Measurements from ENCODE around the gene ATP8A2.

The ATP8A2 gene

DNA sequence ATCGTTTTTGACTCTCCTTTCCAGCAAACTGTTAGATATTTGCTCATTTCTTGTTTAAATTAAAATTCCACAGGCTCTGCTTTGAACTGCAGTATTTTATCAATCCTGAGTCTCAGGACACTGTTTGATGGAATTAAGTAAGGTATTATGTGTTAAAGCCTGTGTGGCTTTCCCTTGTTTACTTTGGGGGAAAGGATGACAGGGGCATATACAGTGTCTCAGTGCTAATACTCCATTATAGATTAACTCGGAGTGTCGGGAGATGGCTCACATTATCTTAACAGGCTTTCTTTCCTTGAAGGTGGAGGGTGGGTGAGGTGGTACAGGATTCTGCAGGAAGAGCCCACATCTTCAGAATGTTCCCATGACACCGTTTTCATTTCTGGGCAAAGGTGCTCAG, 595.4 kb downstream of the ATP8A2 start:
- no peak for DNase-seq (ENCODE audit: low read depth)

GRCh38 chr13:25971047-25971446, 599.3 kb downstream of the ATP8A2 start:
- no peak for DNase-seq (ENCODE audit: low read depth)

DNA sequence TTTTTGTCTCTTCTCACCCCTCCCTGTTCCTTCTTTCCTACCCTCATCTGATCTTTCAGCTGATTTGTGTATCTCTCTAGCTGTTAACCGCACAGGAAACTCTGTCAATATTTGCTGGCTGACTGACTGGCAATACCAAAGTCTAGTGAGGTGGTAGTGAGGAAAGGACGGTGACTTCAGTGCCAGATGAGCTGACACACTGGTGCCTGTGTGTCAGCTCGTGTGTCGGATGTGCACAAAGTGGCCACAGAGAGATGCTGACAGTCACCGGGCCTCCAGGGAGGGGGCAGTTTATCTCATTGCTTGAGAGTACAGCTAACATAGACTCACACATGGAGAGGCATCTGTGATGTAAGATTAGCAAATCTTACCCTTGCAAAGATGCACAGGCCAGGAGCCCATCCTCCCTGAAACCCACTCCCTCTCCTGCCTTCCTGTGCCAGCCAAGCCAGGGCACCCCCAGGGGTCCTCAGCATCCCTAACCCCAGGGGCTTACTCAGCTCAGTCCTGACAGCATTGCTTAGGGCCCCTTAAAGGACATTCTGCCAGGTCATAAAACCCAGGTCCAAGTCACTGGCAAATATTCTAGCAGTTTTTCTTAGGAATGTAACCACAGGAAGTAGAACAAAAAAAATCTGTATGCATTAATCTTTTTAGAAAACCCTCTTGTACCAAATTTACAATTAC, 599.8 kb downstream of the ATP8A2 start:
- DNase-seq (ENCODE audit: low read depth): no peak

- no peak for DNase-seq (ENCODE audit: low read depth)
These were observed 601.3 kb downstream of the ATP8A2 start for GRCh38 chr13:25973085-25973484.

- no peak for DNase-seq (ENCODE audit: low read depth)
These were observed 601.8 kb downstream of the ATP8A2 start for GRCh38 chr13:25973576-25973975.

GRCh38 chr13:25977216-25977615, 605.4 kb downstream of the ATP8A2 start:
- DNase-seq (ENCODE audit: low read depth): no peak

DNA sequence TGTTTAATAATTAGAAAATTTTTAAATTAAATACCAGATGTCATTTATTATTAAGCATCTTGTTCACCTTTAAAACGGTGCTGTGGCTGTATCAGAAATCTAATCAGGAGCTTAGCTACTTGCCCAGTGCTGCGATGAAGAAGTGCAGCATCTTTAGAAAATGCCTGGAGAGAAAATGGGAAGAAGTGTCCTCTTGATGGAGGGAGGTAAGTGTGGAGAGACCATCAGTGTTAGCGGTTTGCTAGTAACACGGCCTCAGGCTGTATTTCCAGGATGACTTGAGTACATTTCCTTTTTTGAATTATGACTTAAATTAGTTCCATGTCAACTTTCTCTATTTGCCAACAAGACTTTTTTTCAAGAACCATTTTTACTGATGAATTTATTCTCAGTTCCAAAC, 605.9 kb downstream of the ATP8A2 start:
- no peak for DNase-seq (ENCODE audit: low read depth)

- no peak for DNase-seq (ENCODE audit: low read depth)
These were observed 607.2 kb downstream of the ATP8A2 start for GRCh38 chr13:25978961-25979360.

DNA sequence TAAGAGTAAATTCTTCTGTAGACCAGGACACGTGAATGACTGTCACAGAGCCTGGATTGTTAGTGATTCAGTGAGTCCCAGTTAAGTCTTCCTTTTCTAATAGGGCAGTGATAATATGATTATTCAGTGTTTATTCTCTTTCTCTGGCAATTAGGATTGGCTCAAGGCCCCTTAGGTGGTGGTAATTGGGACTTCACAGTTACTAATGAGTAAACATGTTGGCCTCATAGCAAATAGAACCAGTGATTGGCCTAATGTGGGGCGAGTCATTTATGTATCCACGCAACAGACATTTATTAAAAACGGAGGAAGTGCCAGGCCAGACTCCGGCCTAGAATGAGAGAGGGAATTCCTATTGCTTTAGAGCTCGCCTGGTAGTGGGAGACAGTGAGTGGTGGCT, 607.6 kb downstream of the ATP8A2 start:
- DNase-seq (ENCODE audit: low read depth): no peak

DNA sequence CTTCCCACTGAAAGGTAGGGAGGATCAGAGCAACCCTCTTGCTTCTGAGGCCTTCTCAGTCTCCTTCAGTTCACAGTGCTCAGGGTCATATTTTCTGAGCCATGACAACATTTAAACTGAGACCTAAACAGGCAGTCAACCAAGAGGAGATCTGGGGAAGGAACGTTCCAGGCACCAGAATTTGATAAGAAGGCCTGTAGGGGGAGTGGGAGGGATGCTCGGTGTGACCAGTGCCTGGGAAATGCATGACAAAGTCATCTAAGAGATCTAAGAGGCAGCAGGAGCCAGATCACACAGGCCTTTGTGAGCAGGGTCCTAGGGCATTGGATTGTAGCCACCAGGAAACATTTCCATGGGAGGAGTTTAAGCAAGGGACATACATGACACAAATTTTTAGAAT, 608.5 kb downstream of the ATP8A2 start:
- no peak for DNase-seq (ENCODE audit: low read depth)

DNA sequence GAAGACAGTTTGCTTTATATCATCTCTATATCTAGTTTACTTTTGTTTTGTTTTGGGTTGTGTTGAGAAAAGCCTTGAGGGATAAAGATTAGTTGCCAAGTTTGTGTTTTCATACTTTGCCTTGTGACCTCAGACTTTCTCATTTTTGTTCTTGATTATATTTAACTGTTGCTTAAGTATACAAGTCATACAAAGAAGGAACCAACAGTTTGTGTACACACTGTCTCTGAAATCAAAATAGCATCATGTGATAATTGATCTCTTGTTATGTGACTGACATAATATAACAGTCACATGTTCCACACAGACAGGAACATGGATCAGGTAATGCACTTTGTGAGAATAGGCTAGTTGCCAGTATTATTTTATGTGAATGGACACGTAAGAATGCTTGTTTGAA, 609.3 kb downstream of the ATP8A2 start:
- DNase-seq (ENCODE audit: low read depth): no peak

DNA sequence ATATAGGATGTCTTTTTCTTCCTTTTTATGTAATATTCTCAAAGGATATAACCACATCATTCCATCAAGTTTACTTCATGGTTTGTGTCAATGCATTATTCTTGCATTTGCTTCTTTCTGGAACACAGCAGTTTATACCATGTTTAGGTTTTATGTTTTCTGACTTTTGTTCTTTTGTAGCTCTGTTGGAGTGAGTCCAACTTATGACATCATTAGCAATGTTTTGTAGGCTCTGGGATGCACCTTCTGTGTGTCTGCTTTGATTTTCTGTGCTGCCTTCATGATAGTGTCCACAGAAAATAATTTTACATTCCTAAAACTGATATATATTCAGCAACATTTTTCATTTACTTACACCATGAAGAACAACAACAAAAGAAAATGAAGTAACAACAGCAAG, 611.1 kb downstream of the ATP8A2 start:
- no peak for DNase-seq (ENCODE audit: low read depth)

- no peak for DNase-seq (ENCODE audit: low read depth)
These were observed 616.2 kb downstream of the ATP8A2 start for GRCh38 chr13:25987987-25988386.

- no peak for DNase-seq (ENCODE audit: low read depth)
These were observed 616.9 kb downstream of the ATP8A2 start for GRCh38 chr13:25988661-25989060.

DNA sequence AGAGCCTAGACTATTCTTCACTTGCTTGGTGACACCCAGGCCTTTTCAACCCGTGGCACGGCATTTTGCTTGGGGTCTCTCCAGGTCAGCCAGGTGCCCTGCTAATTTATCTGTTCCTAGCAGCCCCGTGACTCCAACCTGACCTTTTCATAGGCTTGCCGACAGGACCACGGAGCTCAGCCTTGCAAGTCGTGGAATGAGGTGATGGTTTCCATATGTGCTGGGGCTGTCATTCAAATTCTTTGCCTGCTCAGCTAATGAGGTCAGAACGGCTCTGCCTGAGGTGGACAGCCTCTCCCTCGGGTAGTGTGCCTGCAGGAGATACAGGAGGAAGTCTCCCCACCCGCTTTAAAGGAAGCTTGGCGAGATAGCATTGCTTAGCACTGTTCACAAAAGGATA, 619.0 kb downstream of the ATP8A2 start:
- DNase-seq (ENCODE audit: low read depth): no peak

- DNase-seq (ENCODE audit: low read depth): no peak
These were observed 620.3 kb downstream of the ATP8A2 start for GRCh38 chr13:25992076-25992475.

DNA sequence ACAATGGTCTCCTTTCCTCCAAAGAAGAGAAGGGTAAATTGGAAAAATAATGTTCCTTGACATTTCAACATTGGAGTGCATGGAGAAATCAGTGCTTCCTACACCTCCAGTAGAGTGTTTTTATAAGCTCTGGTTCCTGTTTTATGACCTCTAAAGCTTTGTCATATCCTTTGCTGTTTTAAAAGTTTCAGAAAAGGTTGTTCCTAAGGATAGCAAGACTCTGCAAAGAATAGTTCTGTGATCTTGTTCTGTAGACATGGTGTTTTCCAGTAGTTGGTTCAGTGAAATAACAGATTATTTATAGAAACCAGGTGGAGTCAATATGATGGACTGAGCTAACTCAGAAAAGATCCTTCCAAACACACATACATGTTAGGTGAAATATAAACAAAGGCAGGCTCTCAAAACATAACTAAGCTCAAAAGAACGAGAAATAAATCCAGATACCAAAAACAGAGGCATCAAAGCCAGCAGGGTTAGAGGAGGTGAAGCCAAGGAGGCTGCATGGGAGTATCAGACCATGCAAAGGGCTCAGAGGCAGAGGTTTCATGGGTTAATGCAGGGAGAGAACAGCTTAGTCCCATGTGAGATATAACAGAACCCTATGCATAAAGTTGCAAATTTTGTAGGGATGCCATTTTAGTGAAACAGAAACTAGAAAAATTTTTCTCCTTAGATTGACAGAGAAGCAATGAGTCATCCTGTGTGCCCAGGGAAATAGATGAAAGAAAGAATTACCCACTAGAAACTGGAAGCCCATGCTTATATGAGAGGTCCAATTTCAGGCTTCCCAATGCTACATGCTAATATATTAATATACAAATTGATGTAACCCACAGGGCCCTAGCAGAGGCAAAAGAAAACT, 635.7 kb downstream of the ATP8A2 start:
- no peak for DNase-seq (ENCODE audit: low read depth)

GRCh38 chr13:26010487-26011207, 638.9 kb downstream of the ATP8A2 start:
- DNase-seq (ENCODE audit: low read depth): no peak

DNA sequence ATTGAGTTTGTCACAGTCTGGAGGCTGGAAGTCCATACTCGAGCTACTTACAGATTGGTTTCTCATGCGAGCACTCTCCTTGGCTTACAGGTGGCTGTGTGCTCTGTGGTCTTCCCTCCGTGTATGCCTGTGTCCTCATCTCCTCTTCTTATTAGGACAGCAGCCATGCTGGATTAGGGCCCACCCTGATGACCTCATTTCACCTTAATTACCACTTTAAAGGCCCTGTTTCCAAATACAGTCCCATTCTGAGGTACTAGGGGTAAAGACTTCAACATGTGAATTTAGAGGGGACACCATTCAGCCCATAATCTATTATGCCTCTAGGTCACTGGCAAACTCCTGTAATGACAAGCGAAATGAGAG, 639.4 kb downstream of the ATP8A2 start:
- no peak for DNase-seq (ENCODE audit: low read depth)

DNA sequence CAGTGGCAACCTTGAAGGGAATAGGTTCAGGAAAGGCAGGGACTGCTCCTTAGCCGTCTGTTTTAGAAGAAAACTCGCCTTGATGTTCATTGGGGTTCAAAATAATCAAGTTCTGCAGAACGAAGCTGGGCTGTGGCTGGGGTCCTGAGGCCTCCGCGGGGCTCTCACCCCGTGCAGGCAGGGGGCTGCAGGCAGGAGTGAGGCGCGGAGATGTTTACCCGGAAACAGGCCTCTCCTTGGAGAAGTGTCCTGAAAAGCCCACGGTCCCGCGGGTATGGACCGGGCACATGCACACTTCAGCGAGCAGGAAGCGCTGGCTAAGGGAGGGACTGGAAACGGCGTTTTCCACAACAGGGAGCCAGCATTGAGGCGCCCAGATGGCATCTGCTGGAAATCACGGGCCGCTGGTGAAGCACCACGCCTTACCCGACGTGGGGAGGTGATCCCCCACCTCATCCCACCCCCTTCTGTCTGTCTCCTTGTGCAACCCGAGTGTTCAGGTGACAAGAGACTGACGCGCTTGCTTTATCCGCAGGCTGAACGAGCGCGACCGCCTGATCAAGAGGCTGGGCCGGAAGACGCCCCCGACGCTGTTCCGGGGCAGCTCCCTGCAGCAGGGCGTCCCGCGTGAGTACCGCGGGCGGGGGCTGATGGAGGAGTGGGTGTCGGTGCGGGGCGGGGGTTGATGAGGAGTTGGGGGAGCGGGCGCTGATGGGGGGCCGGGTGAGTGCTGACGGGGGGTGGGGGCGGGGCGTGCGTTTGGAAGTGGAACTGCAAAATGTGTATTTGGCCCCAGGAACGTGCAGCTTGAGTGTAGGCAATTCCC, 640.4 kb downstream of the ATP8A2 start:
- peak; percentile 32 for DNase-seq (ENCODE audit: low read depth)

DNA sequence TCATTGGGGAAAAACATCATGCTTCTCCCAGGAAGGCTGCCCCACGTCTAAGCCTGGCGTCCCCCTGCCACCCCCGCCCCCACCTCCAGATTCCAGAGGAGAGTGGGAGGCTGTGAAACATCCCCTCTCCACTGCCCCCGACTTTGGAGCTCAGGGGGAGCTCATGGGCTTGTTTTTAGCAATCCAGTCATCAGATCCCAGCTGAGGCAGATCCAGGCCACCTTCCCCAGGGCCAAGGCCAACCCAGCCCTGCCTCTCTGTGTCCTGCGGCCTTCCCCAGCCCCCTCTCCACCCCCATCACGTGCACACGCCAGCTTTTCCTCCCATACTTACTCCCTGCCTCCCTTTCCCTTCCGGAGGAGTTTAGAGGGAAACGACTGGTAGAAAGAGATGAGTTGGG, 641.2 kb downstream of the ATP8A2 start:
- DNase-seq (ENCODE audit: low read depth): no peak

Data from activated T-cell treated with anti-CD3 and anti-CD28 coated beads for 48 hours (primary cell).